B cell (primary cell): Measurements from ENCODE around the gene ZBTB17. TPM values are rescaled to one million over a fixed set of nuclear protein-coding genes. Genes with fewer than 3 reads are reported as not detected.

Source experiments
- ATAC-seq: fragments of 200-7000 bp; cut with Tn5 transposase; one replicate; pipeline ENCODE4 v1.10.0; 2021; ENCODE audit warnings: low read depth, mild to moderate bottlenecking, moderate number of reproducible peaks, moderate library complexity
- CTCF ChIA-PET: fragments of 350-600 bp; sonication (Branson Sonifier 250); formaldehyde crosslinking; loops from one replicate; lab custom pipeline; 2021; ENCODE audit warnings: antibody characterized with exemption, inconsistent platforms; lab: Charles Lee
- POLR2A ChIA-PET: fragments of 350-600 bp; sonication (Branson Sonifier 250); formaldehyde crosslinking; loops from one replicate; lab custom pipeline; 2021; ENCODE audit warnings: antibody characterized with exemption; lab: Charles Lee
- DNase-seq: peaks from one replicate; pipeline ENCODE4 v3.0.0; 2013
- H2AFZ ChIP-seq: 2 replicates; pipeline ENCODE4 v1.6.1; 2012; ENCODE audit warnings: mild to moderate bottlenecking, low read depth, low read length; ENCODE audit not compliant: insufficient read depth, poor library complexity, severe bottlenecking
- H3K27ac ChIP-seq, 2 donors: 1 replicate in 1 of 2; 2 replicates in 1 of 2; pipeline ENCODE4 v1.5.1; 2012 to 2013; ENCODE audit warnings: low read length in 2 of 2, mild to moderate bottlenecking in 2 of 2, moderate library complexity in 1 of 2
- H3K27me3 ChIP-seq, 4 experiments: fragments of 200-600 bp in 1 of 4; sonication (generic) in 1 of 4; replicated peaks in 1 of 4; 1 replicate in 2 of 4; 2 replicates in 2 of 4; pipeline versions ENCODE4 v1.6.1 to v1.7.0; 2013 to 2016; ENCODE audit warnings: low read length in 3 of 4, mild to moderate bottlenecking in 2 of 4, mixed read lengths in 1 of 4, moderate library complexity in 1 of 4; ENCODE audit not compliant: insufficient read depth in 4 of 4, control insufficient read depth in 3 of 4; ENCODE audit errors: control extremely low read depth in 1 of 4
- H3K36me3 ChIP-seq, 2 experiments: replicated peaks in 1 of 2; 1 replicate in 1 of 2; 2 replicates in 1 of 2; pipeline versions ENCODE4 v1.6.1 to v1.7.1; 2013; ENCODE audit warnings: low read length in 1 of 2; ENCODE audit not compliant: insufficient read depth in 2 of 2, control insufficient read depth in 1 of 2; ENCODE audit errors: control extremely low read depth in 1 of 2, extremely low read depth in 1 of 2
- H3K4me1 ChIP-seq, 2 donors: fragments of 200-600 bp in 1 of 2; sonication (generic) in 1 of 2; 1 replicate in 1 of 2; 2 replicates in 1 of 2; pipeline versions ENCODE4 v1.5.1 to v1.6.1; 2013 to 2017; ENCODE audit warnings: low read length in 2 of 2; ENCODE audit not compliant: control insufficient read depth in 2 of 2, insufficient read depth in 2 of 2
- H3K4me2 ChIP-seq: replicated peaks from 2 replicates; pipeline ENCODE3; 2012; ENCODE audit warnings: mild to moderate bottlenecking, low read depth, low read length; ENCODE audit not compliant: poor library complexity, severe bottlenecking
- H3K4me3 ChIP-seq, 5 experiments: fragments of 200-600 bp in 1 of 5; sonication (generic) in 1 of 5; 1 replicate in 3 of 5; 2 replicates in 2 of 5; pipeline versions ENCODE4 v1.5.1 to v1.7.0; 2011 to 2016; ENCODE audit warnings: low read length in 4 of 5, mild to moderate bottlenecking in 4 of 5, low read depth in 2 of 5, control low read depth in 1 of 5, moderate library complexity in 1 of 5; ENCODE audit not compliant: insufficient read depth in 1 of 5; ENCODE audit errors: control extremely low read depth in 1 of 5, extremely low read depth in 1 of 5
- H3K79me2 ChIP-seq: fragments of 200-600 bp; sonication (generic); one replicate; pipeline ENCODE4 v1.6.0; 2016; ENCODE audit warnings: low read length; ENCODE audit not compliant: control insufficient read depth, insufficient read depth
- H3K9ac ChIP-seq: fragments of 200-600 bp; sonication (generic); 2 replicates; pipeline ENCODE4 v1.6.1; 2017; ENCODE audit warnings: mild to moderate bottlenecking, low read length, moderate library complexity
- H3K9me3 ChIP-seq, 3 donors: one replicate each; pipeline versions ENCODE4 v1.6.1 to v1.7.1; 2013; ENCODE audit warnings: low read length in 2 of 3; ENCODE audit not compliant: control insufficient read depth in 2 of 3, insufficient read depth in 1 of 3; ENCODE audit errors: control extremely low read depth in 1 of 3
- H4K20me1 ChIP-seq: 2 replicates; pipeline ENCODE4 v1.6.0; 2012; ENCODE audit warnings: mild to moderate bottlenecking, low read length; ENCODE audit not compliant: insufficient read depth, control insufficient read depth, poor library complexity, severe bottlenecking
- H3K27ac Mint-ChIP-seq: one replicate; pipeline ENCODE4 v1.8.0; 2021; ENCODE audit warnings: mixed read lengths
- H3K27me3 Mint-ChIP-seq: one replicate; pipeline ENCODE4 v1.8.0; 2021; ENCODE audit warnings: mixed read lengths
- H3K4me1 Mint-ChIP-seq: one replicate; pipeline ENCODE4 v1.8.0; 2021; ENCODE audit warnings: mixed read lengths
- H3K4me3 Mint-ChIP-seq: one replicate; pipeline ENCODE4 v1.8.0; 2021; ENCODE audit warnings: mixed read lengths
- H3K9me3 Mint-ChIP-seq: one replicate; pipeline ENCODE4 v1.8.0; 2022; ENCODE audit warnings: mixed read lengths; ENCODE audit not compliant: insufficient read depth
- CTCF ChIP-seq: fragments of 200-600 bp; IDR thresholded peaks from one replicate; pipeline ENCODE4 v1.8.0; 2022; ENCODE audit warnings: antibody characterized with exemption, mild to moderate bottlenecking
- EZH2 ChIP-seq: IDR thresholded peaks from 2 replicates; pipeline ENCODE4 v1.6.1; 2012; ENCODE audit warnings: borderline replicate concordance, low read depth, mild to moderate bottlenecking, moderate library complexity, low read length; ENCODE audit not compliant: insufficient read depth, poor library complexity, severe bottlenecking
- WGBS: methylation state at CpG from one replicate; pipeline ENCODE4 v1.1.5; 2013; ENCODE audit warnings: missing lambda C conversion rate; ENCODE audit not compliant: insufficient coverage; 5-methylcytosine and 5-hydroxymethylcytosine counted together
- intact Hi-C: fragments of 100-400 bp; cut with micrococcal nuclease; formaldehyde crosslinking; loops from one replicate; pipeline ENCODE4 v1.10.0; 2022
- polyA plus RNA-seq: library from polyadenylated mRNA; depleted of rRNA; stranded (reverse); fragments of >200 nt; gene quantifications from 2 replicates; pipeline ENCODE4 v1.2.3, GENCODE V29; 2012
- total RNA-seq, 2 donors: library from RNA; stranded (reverse); fragments of 120-200 nt in 1 of 2; gene quantifications; 1 replicate in 1 of 2; 2 replicates in 1 of 2; pipeline versions ENCODE4 v1.2.3 to v1.2.4, GENCODE V29; 2013 to 2022

The ZBTB17 gene
- total and polyA plus RNA-seq, 2 donors (not counting 1 experiment from before 2014, with no cell fraction given) = 94.1 to 157 TPM

GRCh38 chr1:15945011-15945831 is 30.7 kb downstream of the ZBTB17 start:
- H3K9me3 ChIP-seq = no peaks in the 10 kb centered on the region
- Mint-ChIP-seq H3K4me3 (no peak overlapping the region), H3K27ac (peak overlapping the region; percentile 15), H3K9me3 (no peaks in the 10 kb centered on the region), H3K4me1 (peaks cover 32% of the 10 kb centered on the region), H3K27me3 (no peaks in the 10 kb centered on the region)
- H3K36me3 ChIP-seq = peaks cover 0 to 82% of the 10 kb centered on the region in 2 experiments
- ChIA-PET CTCF (no interaction called here), POLR2A (interaction anchor here (0.6 kb wide), 1 partner anchor 12 kb away, joined by 4 read pairs; no protein-coding TSS in a partner anchor)
- peaks cover 30% of the 10 kb centered on the region for H4K20me1 ChIP-seq
- no peaks in the 10 kb centered on the region for H3K27me3 ChIP-seq
- H3K9ac ChIP-seq = no peak overlapping the region
- no peak for TF ChIP-seq EZH2
- TF ChIP-seq CTCF = no peak
- ATAC-seq = no peak
- H3K4me3 ChIP-seq = no peak overlapping the region
- intact Hi-C loops = no loop called here
- 97% methylated on average over 39 of the region's 39 CpGs for WGBS
- H3K27ac ChIP-seq = no peak overlapping the region
- peak; percentile 16 for DNase-seq
- H2AFZ ChIP-seq = no peak overlapping the region
- peaks cover 38% of the 10 kb centered on the region for H3K79me2 ChIP-seq
- H3K4me2 ChIP-seq = no peak overlapping the region
- peaks cover 13 to 40% of the 10 kb centered on the region in 2 donors for H3K4me1 ChIP-seq

- no peaks in the 10 kb centered on the region for H3K27me3 ChIP-seq
- 96% methylated on average over 55 of the region's 55 CpGs for WGBS
- peaks cover 9 to 32% of the 10 kb centered on the region in 2 donors for H3K4me1 ChIP-seq
- H3K27ac Mint-ChIP-seq = no peak overlapping the region
- no peak overlapping the region for H3K4me3 Mint-ChIP-seq
- CTCF ChIA-PET = no interaction called here
- H3K4me1 Mint-ChIP-seq = peaks cover 25% of the 10 kb centered on the region
- POLR2A ChIA-PET = no interaction called here
- intact Hi-C loops = no loop called here
- H3K27me3 Mint-ChIP-seq = no peaks in the 10 kb centered on the region
- peaks cover 31% of the 10 kb centered on the region for H3K79me2 ChIP-seq
- no peak overlapping the region for H3K27ac ChIP-seq
- H2AFZ ChIP-seq = no peak overlapping the region
- no peak overlapping the region for H3K4me3 ChIP-seq
- H4K20me1 ChIP-seq = peaks cover 23% of the 10 kb centered on the region
- ATAC-seq = no peak
- H3K4me2 ChIP-seq = no peak overlapping the region
- H3K9me3 ChIP-seq = no peaks in the 10 kb centered on the region
- no peaks in the 10 kb centered on the region for H3K9me3 Mint-ChIP-seq
- no peak overlapping the region for H3K9ac ChIP-seq
- no peak for TF ChIP-seq EZH2
- no peak for TF ChIP-seq CTCF
- peak; percentile 16 for DNase-seq
- H3K36me3 ChIP-seq = peaks cover 0 to 89% of the 10 kb centered on the region in 2 experiments
Observed at GRCh38 chr1:15944308-15945010, 31.4 kb downstream of the ZBTB17 start.
